ENCODE data around the gene KPNA4.
A peak's percentile ranks its signal among the peaks of the same experiment; 100 is the strongest.

KPNA4 gene

DNA sequence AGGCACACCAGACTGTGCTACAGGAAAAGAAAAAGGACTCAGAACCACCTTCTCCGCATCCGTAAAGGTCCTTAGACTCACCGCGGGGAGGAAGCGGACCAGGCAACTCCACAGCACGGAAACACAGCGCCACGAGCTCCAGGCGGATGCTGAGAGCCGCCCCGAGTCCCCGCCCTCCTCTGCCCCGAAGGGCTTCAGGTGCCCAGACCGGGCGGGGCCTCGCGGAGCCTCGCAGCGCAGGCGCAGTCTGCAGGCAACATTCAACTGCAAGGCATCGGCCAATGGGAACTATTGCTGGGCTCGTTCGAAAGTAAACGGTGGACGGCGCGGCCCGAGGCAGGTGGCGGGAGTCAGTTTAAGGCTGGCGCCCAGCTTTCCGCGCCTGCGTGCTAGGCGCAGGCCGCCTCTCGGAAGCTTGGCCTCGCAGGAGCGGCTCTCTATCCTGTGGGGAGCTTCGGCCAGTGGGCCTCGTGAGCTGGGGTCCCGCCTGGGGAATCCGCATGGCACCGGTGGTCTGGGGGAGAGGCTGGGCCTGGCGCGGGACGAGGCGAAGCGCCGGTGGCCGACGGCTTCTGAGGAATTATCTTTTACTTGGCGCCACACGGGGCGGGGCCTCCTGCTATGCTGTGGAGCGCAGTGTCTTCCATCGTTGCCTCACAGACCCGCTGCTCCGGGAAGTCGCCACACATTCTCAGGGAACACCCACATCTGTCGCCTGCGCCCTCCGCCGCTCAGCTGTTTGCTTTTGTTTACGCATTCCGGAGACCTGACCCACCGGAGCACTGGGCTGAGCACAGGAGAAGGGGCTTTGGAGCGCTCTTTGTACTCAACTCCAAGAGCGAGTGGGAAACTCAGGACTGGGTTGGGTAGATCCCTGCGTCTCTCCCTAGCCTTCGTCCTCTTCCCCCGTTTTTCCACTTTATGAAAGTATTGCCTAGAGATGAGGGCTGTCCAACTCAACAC, 115.5 kb downstream of the KPNA4 start, which contains the start of gene TRIM59:
Gene TRIM59 (minus strand): TSS at position 151 of the 963 bp plus-strand sequence. CDS start 10,603 bp downstream, outside the sequence.
- peak; percentile 93 to 94 for DNase-seq (ENCODE audit: low read depth in 2 of 2)

GRCh38 chr3:160448845-160449635, 116.3 kb downstream of the KPNA4 start:
- DNase-seq (ENCODE audit: low read depth in 2 of 2), result no peak

- no peak for DNase-seq (ENCODE audit: low read depth in 2 of 2)
Observed at GRCh38 chr3:160447544-160447943, 117.8 kb downstream of the KPNA4 start.

DNA sequence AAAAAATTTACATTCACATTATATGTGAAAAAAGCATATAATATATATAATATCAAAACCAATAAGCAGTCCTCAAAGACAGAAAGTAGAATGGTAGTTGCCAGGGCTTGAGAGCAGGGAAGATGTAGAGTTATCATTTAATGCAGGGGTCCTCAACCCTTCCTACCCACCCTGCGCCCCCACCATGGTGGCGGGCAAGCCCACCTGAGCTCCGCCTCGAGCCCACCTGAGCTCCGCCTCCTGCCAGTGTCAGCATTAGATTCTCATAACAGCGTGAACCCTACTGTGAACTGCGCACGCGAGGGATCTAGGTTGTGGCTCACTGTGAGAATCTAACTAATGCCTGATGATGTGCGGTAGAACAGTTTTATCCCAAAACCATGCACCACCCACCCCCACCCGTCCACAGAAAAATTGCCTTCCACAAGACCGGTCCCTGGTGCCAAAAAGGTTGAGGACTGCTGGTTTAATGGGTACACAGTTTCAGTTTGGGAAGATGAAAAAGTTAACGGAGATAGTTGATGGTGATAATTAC, 118.8 kb downstream of the KPNA4 start:
- no peak for DNase-seq (ENCODE audit: low read depth in 2 of 2)

DNA sequence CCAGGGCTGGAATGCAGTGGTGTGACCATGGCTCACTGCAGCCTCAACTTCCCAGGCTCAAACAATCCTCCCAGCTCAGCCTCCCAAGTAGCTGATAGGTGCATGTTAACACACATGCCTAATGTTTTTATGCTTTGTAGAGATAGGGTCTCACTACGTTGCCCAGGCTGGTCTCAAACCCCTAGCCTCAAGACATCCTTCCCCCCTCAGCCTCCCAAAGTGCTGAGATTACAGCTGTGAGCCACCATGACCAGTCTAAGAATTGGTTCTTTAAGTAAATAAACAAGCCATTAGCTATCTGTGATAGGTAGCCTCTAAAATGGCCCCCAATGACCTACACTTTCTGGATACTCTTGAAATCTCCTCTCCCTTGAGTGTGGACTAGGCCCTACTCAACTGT, 119.5 kb downstream of the KPNA4 start:
- DNase-seq (ENCODE audit: low read depth in 2 of 2), result no peak

Data from activated CD4-positive, alpha-beta T cell treated with anti-CD3 and anti-CD28 coated beads for 24 hours (primary cell).